Measurements from ENCODE around the gene ZKSCAN3. TPM values are rescaled to one million over a fixed set of nuclear protein-coding genes. Genes with fewer than 3 reads are reported as not detected.

The ZKSCAN3 gene
- total RNA-seq, 3 donors from 2014 or later, result 3.4 to 6.4 (median 3.6) TPM

DNA sequence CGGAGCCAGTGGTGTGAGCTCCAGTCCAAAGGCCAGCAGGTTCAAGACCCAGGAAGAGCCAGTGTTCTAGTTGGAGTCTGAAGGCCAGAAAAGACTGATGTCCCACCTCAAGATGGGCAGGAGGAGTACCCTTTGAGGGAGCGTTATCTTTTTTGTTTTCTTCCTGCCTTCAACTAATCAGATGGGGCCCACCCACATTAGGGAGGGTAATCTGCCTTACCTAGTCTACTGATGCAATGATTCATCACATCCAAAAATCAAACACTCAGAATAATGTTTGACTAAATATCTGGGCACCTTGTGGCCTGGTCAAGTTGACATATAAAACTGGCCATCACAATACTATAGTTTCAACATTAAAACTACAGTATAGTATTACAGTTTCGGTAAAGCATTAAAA lies 19.7 kb downstream of the ZKSCAN3 start:
- H3K4me3 ChIP-seq, result no peak overlapping the region
- no peaks in the 10 kb centered on the region for H3K36me3 ChIP-seq
- no peaks in the 10 kb centered on the region for H3K9me3 ChIP-seq
- no peak overlapping the region for H3K27ac ChIP-seq
- H3K4me1 ChIP-seq, result no peaks in the 10 kb centered on the region
- TF ChIP-seq CTCF (IDR thresholded peaks at IDR 0.05) (no peak), POLR2AphosphoS5 (IDR thresholded peaks at IDR 0.05) (no peak)
- no peaks in the 10 kb centered on the region for H3K27me3 ChIP-seq
- intact Hi-C loops (cut with DNase I; ENCODE audit: low total_unique reads), result no loop called here
- no peak for DNase-seq (ENCODE audit: low spot score in 2 of 2)

GRCh38 chr6:28370440-28370839 lies 20.7 kb downstream of the ZKSCAN3 start:
- Histone ChIP-seq H3K4me3 (no peak overlapping the region), H3K36me3 (no peaks in the 10 kb centered on the region), H3K27ac (no peak overlapping the region), H3K4me1 (no peaks in the 10 kb centered on the region), H3K27me3 (no peaks in the 10 kb centered on the region), H3K9me3 (no peaks in the 10 kb centered on the region)
- no peak for TF ChIP-seq CTCF (IDR thresholded peaks at IDR 0.05)
- no peak for TF ChIP-seq POLR2AphosphoS5 (IDR thresholded peaks at IDR 0.05)
- no peak for TF ChIP-seq POLR2A (IDR thresholded peaks at IDR 0.05)
- DNase-seq (ENCODE audit: low spot score in 2 of 2), result no peak
- intact Hi-C loops (cut with DNase I; ENCODE audit: low total_unique reads), result no loop called here

- no peaks in the 10 kb centered on the region for H3K36me3 ChIP-seq
- no peak for DNase-seq (ENCODE audit: low spot score in 2 of 2)
- H3K27ac ChIP-seq, result no peak overlapping the region
- intact Hi-C loops (cut with DNase I; ENCODE audit: low total_unique reads), result no loop called here
- H3K9me3 ChIP-seq, result no peaks in the 10 kb centered on the region
- no peak for TF ChIP-seq CTCF (IDR thresholded peaks at IDR 0.05)
- TF ChIP-seq POLR2A (IDR thresholded peaks at IDR 0.05), result no peak
- TF ChIP-seq POLR2AphosphoS5 (IDR thresholded peaks at IDR 0.05), result no peak
- no peaks in the 10 kb centered on the region for H3K27me3 ChIP-seq
- no peak overlapping the region for H3K4me3 ChIP-seq
- H3K4me1 ChIP-seq, result no peaks in the 10 kb centered on the region
Measured at GRCh38 chr6:28371280-28371679, 21.5 kb downstream of the ZKSCAN3 start.

DNA sequence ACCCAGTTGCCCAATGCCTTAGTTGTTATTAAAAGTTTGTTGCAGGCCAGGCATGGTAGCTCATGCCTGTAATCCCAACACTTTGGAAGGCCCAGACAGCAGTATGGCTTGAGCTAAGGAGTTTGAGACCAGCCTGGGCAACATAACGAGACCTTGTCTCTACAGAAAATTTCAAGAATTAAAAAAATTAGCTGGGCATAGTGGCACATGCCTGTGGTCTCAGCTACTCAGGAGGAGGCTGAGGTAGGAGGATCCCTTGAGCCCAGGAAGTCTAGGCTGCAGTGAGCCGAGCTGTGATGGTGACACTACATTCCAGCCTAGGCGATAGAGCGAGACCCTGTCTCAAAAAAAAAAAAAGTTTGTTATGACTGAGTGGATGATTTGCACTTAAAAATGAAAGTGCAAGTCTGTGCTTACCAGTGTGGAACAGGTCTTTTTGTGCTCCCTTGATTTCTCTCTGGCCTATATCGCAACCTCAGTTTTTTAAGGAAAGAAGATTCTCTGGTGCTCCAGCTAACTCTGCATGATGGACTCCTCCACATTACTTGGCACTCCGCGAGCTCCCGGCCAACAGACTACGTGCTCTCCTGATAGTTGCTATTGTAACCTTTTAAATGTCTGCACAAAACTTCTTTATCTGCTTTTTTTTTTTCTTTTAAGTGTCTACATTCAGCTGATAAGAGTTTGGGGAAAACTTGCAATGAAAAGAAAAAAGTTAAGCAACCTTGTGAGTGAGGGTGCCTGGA lies 22.1 kb downstream of the ZKSCAN3 start:
- Histone ChIP-seq H3K27me3 (no peaks in the 10 kb centered on the region), H3K4me3 (no peak overlapping the region), H3K36me3 (no peaks in the 10 kb centered on the region), H3K27ac (no peak overlapping the region), H3K4me1 (no peaks in the 10 kb centered on the region), H3K9me3 (no peaks in the 10 kb centered on the region)
- intact Hi-C loops (cut with DNase I; ENCODE audit: low total_unique reads), result no loop called here
- DNase-seq (ENCODE audit: low spot score in 2 of 2), result no peak
- TF ChIP-seq POLR2A (IDR thresholded peaks at IDR 0.05) (no peak), POLR2AphosphoS5 (IDR thresholded peaks at IDR 0.05) (no peak), CTCF (IDR thresholded peaks at IDR 0.05) (no peak)

DNA sequence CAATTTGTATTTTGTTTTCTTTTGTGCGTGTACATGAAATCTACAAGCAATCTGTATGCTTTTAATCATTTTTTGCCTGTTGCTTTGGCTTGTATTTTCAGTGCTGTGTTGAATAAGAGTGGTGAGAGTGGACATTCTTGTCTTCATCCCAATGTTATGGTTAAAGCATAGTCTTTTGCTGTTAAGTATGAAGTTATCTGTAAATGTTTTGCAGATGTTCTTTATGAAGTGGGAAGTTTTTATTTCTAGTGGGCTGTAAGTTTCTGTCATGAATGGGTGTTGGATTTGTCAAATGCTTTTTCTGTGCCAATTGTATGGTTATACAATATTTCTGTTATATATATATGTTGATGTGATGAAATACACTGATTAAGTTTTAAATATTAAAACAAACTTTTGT lies 24.2 kb downstream of the ZKSCAN3 start:
- DNase-seq (ENCODE audit: low spot score in 2 of 2), result no peak
- no peaks in the 10 kb centered on the region for H3K36me3 ChIP-seq
- H3K9me3 ChIP-seq, result peaks cover 0 to 13% of the 10 kb centered on the region in 2 donors
- H3K4me1 ChIP-seq, result no peaks in the 10 kb centered on the region
- intact Hi-C loops (cut with DNase I; ENCODE audit: low total_unique reads), result no loop called here
- H3K4me3 ChIP-seq, result no peak overlapping the region
- no peak overlapping the region for H3K27ac ChIP-seq
- TF ChIP-seq POLR2AphosphoS5 (IDR thresholded peaks at IDR 0.05) (no peak), POLR2A (IDR thresholded peaks at IDR 0.05) (no peak), CTCF (IDR thresholded peaks at IDR 0.05) (no peak)
- H3K27me3 ChIP-seq, result no peaks in the 10 kb centered on the region
